NK-92 (cell line): ENCODE measurements around the gene CFAP57.

Source experiments
- DNase-seq: peaks from one replicate; lab custom pipeline; 2025; ENCODE audit not compliant: unreplicated experiment; lab: John Stamatoyannopoulos, UW

CFAP57 gene

GRCh38 chr1:43225168-43225567 is 53.0 kb downstream of the CFAP57 start:
- DNase-seq: no peak

DNA sequence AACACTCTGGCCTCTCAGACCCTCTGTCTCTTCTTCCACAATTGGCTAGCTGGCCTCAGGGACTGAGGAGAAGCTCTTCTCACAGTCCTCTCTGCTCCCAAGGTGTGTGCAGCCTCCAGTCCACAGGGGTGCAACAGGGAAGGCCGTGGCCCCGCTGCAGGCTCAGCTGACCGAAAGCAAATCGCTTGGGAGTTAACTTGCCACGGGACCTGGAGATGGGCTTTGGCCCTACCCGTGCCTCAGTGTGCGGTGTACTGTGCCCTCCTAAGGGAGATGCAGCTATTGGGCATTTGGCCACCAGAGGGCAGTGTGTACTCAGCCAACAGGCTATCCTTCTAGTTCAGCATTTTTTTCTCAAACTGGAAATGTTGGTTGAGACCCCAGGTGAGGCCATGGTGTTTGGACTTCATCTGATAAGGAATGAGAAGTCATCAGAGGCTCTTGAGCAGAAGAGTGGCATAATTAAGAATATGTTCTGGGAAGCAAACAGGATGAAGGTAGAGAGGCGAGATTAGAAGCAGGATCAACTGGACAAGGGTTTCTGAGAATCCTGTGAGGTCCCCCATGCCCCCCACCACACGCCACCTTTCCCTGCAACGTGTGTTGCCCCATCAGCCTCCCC is 55.1 kb downstream of the CFAP57 start:
- DNase-seq: no peak

- DNase-seq: no peak
Observed at GRCh38 chr1:43229826-43230780, 58.0 kb downstream of the CFAP57 start.

DNA sequence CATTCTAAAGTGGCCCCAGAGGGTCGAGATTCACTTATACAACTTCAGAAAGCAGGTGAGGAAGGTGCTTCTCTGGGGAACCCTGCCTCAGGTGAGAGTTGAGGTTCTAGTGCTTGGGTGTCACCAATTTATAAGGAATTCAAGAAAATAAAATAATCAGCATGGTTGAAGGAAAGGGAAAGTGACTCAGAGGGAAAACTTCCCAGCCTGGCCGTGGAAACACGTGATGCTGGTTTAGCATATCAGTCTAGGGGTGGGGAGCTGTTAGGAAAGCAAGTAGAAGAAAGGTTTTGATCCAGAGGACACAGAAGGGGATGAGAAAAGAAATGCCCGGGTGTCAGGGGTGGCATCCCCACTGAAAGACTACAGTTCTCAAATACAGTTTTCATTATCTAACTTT is 59.9 kb downstream of the CFAP57 start:
- DNase-seq: no peak

- DNase-seq: no peak
Observed at GRCh38 chr1:43232482-43232881, 60.4 kb downstream of the CFAP57 start.

- DNase-seq: no peak
Observed at GRCh38 chr1:43233631-43234030, 61.5 kb downstream of the CFAP57 start.

DNA sequence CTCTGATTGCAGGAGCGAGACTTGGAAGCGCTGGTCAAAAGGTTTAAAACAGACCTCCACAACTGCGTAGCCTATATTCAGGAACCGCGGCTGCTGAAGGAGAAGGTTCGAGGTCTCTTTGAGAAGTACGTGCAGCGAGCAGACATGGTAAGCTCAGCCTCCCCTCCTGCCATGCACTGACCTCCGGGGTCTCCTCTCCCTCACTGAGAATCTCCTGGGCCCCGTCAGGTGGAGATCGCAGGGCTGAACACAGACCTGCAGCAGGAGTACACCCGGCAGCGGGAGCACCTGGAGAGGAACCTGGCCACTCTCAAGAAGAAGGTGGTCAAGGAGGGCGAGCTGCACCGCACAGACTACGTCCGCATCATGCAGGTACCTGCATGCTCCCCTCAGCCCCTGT is 62.1 kb downstream of the CFAP57 start:
- no peak for DNase-seq

- DNase-seq: no peak
Observed at GRCh38 chr1:43235040-43235439, 62.9 kb downstream of the CFAP57 start.

GRCh38 chr1:43235451-43236121 is 63.5 kb downstream of the CFAP57 start:
- no peak for DNase-seq

DNA sequence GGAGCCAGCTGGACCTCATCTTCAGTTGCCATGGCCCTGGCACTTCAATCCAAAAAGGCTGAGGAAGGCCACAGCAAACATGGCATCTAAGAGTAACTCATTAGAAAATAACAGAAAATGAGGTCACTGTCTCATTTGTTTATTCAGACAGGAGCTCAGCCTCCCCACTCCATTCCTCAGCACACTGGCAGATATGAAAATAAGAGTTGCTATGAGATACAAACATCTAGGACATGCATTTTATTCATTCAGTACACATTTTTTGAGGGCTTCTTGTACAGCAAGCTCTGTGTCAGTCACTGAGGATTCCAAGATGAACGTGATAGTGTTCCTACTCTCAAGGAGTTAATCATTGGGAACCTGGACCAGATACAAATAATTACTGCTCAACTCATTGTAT is 65.0 kb downstream of the CFAP57 start:
- no peak for DNase-seq

GRCh38 chr1:43238085-43238484 is 66.0 kb downstream of the CFAP57 start:
- no peak for DNase-seq

DNA sequence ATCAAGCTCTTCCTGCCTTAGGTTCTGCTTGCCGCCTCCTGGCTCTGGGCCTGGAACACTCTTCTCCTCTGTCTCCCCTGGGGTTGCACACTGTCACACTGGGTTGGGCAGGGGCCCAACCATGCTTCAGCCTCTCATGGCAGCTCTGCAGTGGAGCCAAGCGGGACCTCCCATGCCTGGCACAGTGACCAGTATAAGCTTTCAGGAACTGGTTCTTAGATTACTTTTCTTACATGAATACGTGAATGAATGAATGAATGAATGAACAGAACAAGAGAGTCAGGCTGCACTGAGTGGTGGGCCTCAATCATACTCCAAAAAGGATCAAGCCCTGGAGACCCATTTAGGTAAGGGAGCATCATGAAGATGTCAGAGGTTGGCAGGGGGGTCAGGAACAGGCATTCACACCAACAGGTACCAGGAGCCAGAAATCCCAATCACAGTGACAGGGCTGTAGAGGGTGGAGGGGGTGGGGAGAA is 66.9 kb downstream of the CFAP57 start:
- DNase-seq: no peak

- DNase-seq: no peak
Observed at GRCh38 chr1:43239484-43239883, 67.4 kb downstream of the CFAP57 start.

DNA sequence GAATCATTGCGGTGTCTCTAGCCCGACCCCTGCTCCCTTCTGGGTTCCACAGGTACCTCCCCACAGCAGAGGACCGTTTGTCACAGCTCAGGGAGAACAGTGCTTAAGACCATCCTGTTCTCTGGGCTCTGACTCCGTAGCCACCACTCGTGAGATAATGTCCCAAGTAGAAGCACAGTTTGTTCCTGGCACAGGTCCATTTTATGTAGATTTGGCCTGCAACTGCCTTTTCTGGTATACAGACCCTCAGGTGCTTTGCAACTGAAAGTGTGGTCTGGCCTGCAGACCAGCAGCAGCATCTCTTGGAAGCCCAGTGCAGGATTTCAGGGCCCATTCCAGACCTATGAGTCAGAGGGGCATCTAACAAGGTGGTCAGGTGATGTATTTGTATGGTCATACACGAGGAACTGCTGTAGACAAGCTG is 69.3 kb downstream of the CFAP57 start:
- DNase-seq: no peak

GRCh38 chr1:43243299-43243698 is 71.2 kb downstream of the CFAP57 start:
- no peak for DNase-seq

GRCh38 chr1:43246466-43247213 is 74.5 kb downstream of the CFAP57 start:
- no peak for DNase-seq

DNA sequence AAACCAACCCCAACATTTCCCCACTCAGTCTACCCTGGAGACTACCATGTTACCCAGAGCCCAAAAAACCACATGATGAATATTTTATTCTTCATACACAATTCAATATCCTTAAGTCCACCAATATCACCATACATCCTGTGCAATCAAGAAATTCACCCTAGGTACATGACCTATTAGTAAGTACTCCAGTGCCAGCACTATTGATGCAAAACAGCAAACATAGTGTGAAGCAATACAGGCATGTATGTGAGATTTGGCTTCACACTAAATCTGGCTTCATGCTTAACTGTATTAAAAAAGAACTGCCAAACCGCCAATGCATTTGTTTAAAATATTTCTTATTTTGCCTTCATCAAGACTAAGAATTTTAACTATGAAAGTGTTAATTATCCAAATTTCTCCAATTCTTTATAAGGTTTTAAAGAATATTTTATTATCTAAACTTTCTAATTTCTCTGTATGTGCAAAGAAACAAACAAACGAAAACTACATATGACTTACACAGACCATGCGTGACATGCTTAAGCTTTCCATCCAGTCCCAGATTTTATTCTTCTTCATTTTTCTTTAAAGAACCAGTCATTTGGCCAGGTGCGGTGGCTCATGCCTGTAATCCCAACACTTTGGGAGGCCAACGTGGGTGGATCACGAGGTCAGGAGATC is 75.3 kb downstream of the CFAP57 start:
- no peak for DNase-seq

GRCh38 chr1:43250351-43250761 is 78.2 kb downstream of the CFAP57 start:
- no peak for DNase-seq

GRCh38 chr1:43251024-43251423 is 78.9 kb downstream of the CFAP57 start:
- no peak for DNase-seq

- DNase-seq: no peak
Observed at GRCh38 chr1:43252225-43252624, 80.1 kb downstream of the CFAP57 start.
